Endothelial cell of umbilical vein (primary cell): ENCODE data around the gene ALDH1L1. TPM values are rescaled to one million over a fixed set of nuclear protein-coding genes. Genes with fewer than 3 reads are reported as not detected.

Experiments used
- BruUV-seq: library from RNA; stranded (reverse); fragments of 400-500 nt; replicated peaks from 2 replicates; lab custom pipeline; 2021; lab: Mats Ljungman, UMichigan
- CTCF ChIA-PET: fragments of 300-600, 350-600 bp; sonication (Branson Sonifier 250); formaldehyde crosslinking; loops from one replicate; lab custom pipeline; 2021; ENCODE audit warnings: antibody characterized with exemption, inconsistent platforms; lab: Charles Lee
- POLR2A ChIA-PET: fragments of 300-600, 350-600 bp; sonication (Branson Sonifier 250); formaldehyde crosslinking; loops from one replicate; lab custom pipeline; 2021; ENCODE audit warnings: antibody characterized with exemption, inconsistent platforms; lab: Charles Lee
- DNase-seq: peaks from one replicate; pipeline ENCODE4 v3.0.0-alpha.2; 2011; ENCODE audit warnings: low read depth, low spot score
- FAIRE-seq: peaks from 2 replicates; lab custom pipeline; 2011; peaks lifted over from hg19 to GRCh38; lab: Jason Lieb, UNC
- H2AFZ ChIP-seq: 2 replicates; pipeline ENCODE4 v1.6.0; 2012; ENCODE audit warnings: low read depth, low read length, control low read depth, inconsistent platforms
- H3K27ac ChIP-seq: 2 replicates; pipeline ENCODE4 v1.5.1; 2011; ENCODE audit warnings: low read depth, mild to moderate bottlenecking, control low read depth, low read length, moderate library complexity; ENCODE audit not compliant: insufficient read depth
- H3K27me3 ChIP-seq, 2 experiments: 2 replicates each; pipeline versions ENCODE4 v1.6.0 to v1.6.1; 2011; ENCODE audit warnings: low read length in 2 of 2, mixed read lengths in 1 of 2; ENCODE audit not compliant: control insufficient read depth in 2 of 2, insufficient read depth in 2 of 2
- H3K36me3 ChIP-seq, 2 experiments: 2 replicates in 1 of 2; 3 replicates in 1 of 2; pipeline ENCODE4 v1.5.1; 2011; ENCODE audit warnings: low read length in 2 of 2, mild to moderate bottlenecking in 1 of 2, moderate library complexity in 1 of 2; ENCODE audit not compliant: control insufficient read depth in 2 of 2, insufficient read depth in 2 of 2; ENCODE audit errors: extremely low read depth in 1 of 2
- H3K4me1 ChIP-seq: 3 replicates; pipeline ENCODE4 v1.5.1; 2011; ENCODE audit warnings: mild to moderate bottlenecking, low read length; ENCODE audit not compliant: control insufficient read depth, insufficient read depth; ENCODE audit errors: extremely low read depth
- H3K4me2 ChIP-seq: 2 replicates; pipeline ENCODE4 v1.6.1; 2011; ENCODE audit warnings: low read length, control low read depth, mixed read lengths; ENCODE audit not compliant: insufficient read depth
- H3K4me3 ChIP-seq, 3 experiments: fragments of 200-600 bp in 1 of 3; sonication (generic), shearing (Covaris generic) in 1 of 3; replicated peaks in 1 of 3; 2 replicates each; pipeline ENCODE4 v1.5.1; 2011 to 2016; ENCODE audit warnings: control low read depth in 3 of 3, low read length in 3 of 3, mild to moderate bottlenecking in 2 of 3, inconsistent platforms in 1 of 3, low read depth in 1 of 3, moderate library complexity in 1 of 3; ENCODE audit not compliant: insufficient read depth in 1 of 3
- H3K79me2 ChIP-seq: 2 replicates; pipeline ENCODE4 v1.6.0; 2012; ENCODE audit warnings: low read length, inconsistent platforms; ENCODE audit not compliant: control insufficient read depth, insufficient read depth
- H3K9ac ChIP-seq: replicated peaks from 2 replicates; pipeline ENCODE3; 2011; ENCODE audit warnings: low read length, control low read depth; ENCODE audit not compliant: insufficient read depth; ENCODE audit errors: extremely low read depth
- H3K9me1 ChIP-seq: replicated peaks from 3 replicates; pipeline ENCODE4 v1.6.0; 2011; ENCODE audit warnings: mild to moderate bottlenecking, low read length; ENCODE audit not compliant: control insufficient read depth, insufficient read depth; ENCODE audit errors: extremely low read depth
- H3K9me3 ChIP-seq: replicated peaks from 2 replicates; pipeline ENCODE4 v1.5.1; 2012; ENCODE audit warnings: low read length, inconsistent platforms; ENCODE audit not compliant: control insufficient read depth, insufficient read depth
- H4K20me1 ChIP-seq: replicated peaks from 2 replicates; pipeline ENCODE3; 2011; ENCODE audit warnings: mild to moderate bottlenecking, low read length; ENCODE audit not compliant: control insufficient read depth, insufficient read depth; ENCODE audit errors: extremely low read depth
- CTCF ChIP-seq, 2 donors: IDR thresholded peaks; 1 replicate in 1 of 2; 2 replicates in 1 of 2; pipeline ENCODE4 v1.5.1; 2011; ENCODE audit warnings: low read length in 2 of 2, mild to moderate bottlenecking in 2 of 2, moderate library complexity in 2 of 2, control low read depth in 1 of 2, inconsistent platforms in 1 of 2, low read depth in 1 of 2; ENCODE audit not compliant: insufficient read depth in 1 of 2; ENCODE audit errors: extremely low read depth in 1 of 2
- EZH2 ChIP-seq: IDR thresholded peaks from 2 replicates; pipeline ENCODE4 v1.6.1; 2012; ENCODE audit warnings: borderline replicate concordance, low read depth, mild to moderate bottlenecking, moderate library complexity, low read length, inconsistent platforms; ENCODE audit not compliant: severe bottlenecking
- FOS ChIP-seq: IDR thresholded peaks from 2 replicates; pipeline ENCODE4 v1.6.1; 2011; ENCODE audit warnings: mild to moderate bottlenecking, low read length, moderate library complexity, borderline replicate concordance; ENCODE audit not compliant: insufficient read depth
- GATA2 ChIP-seq: IDR thresholded peaks from 2 replicates; pipeline ENCODE4 v1.7.0; 2011; ENCODE audit warnings: low read depth, mild to moderate bottlenecking, moderate library complexity, mixed read lengths, low read length; ENCODE audit not compliant: insufficient read length, insufficient read depth
- JUN ChIP-seq: IDR thresholded peaks from 2 replicates; pipeline ENCODE4 v1.6.1; 2011; ENCODE audit warnings: borderline replicate concordance, low read depth; ENCODE audit not compliant: insufficient read length, insufficient read depth
- MAX ChIP-seq: IDR thresholded peaks from 2 replicates; pipeline ENCODE4 v1.6.1; 2011; ENCODE audit not compliant: insufficient read depth, insufficient read length
- MYC ChIP-seq: IDR thresholded peaks from one replicate; pipeline ENCODE4 v1.6.1; 2011; ENCODE audit warnings: mild to moderate bottlenecking, low read depth, low read length
- POLR2A ChIP-seq: IDR thresholded peaks from 2 replicates; pipeline ENCODE4 v1.6.1; 2012; ENCODE audit warnings: low read depth, mild to moderate bottlenecking, control low read depth, low read length
- POLR2AphosphoS5 ChIP-seq: IDR thresholded peaks from 2 replicates; pipeline ENCODE4 v1.6.1; 2012; ENCODE audit warnings: low read depth, mild to moderate bottlenecking, control low read depth, low read length, moderate library complexity; ENCODE audit not compliant: insufficient read depth
- dilution Hi-C: fragments of 300-500 bp; cut with MboI; formaldehyde crosslinking; loops from one replicate; pipeline ENCODE4 v1.15.0; 2019; ENCODE audit warnings: low sequenced_read_pairs; ENCODE audit not compliant: extremely low pct_ligation_motif_present
- intact Hi-C: fragments of 100-400 bp; cut with micrococcal nuclease; formaldehyde crosslinking; loops from one replicate; pipeline ENCODE4 v1.10.0; 2022
- polyA plus RNA-seq, 4 experiments: library from polyadenylated mRNA; depleted of rRNA in 3 of 4; stranded (reverse) in 3 of 4; unstranded in 1 of 4; fragments of >200 nt; gene quantifications; 2 replicates each; pipeline versions ENCODE4 v1.2.1 to v1.2.3, GENCODE V29; 2011 to 2012; ENCODE audit warnings: missing spikeins in 1 of 4
- total RNA-seq: library from RNA; stranded (reverse); gene quantifications from 2 replicates; pipeline ENCODE4 v1.2.3, GENCODE V29; 2021

The ALDH1L1 gene
- total and polyA plus RNA-seq, 2 donors (not counting 3 experiments of a cell fraction or from before 2014, with no cell fraction given), result not detected

GRCh38 chr3:126153695-126154360 is 26.6 kb downstream of the ALDH1L1 start:
- CTCF ChIA-PET, result no interaction called here
- Histone ChIP-seq H2AFZ (no peak overlapping the region), H3K27ac (no peak overlapping the region), H4K20me1 (no peaks in the 10 kb centered on the region), H3K4me3 (no peak overlapping the region), H3K79me2 (no peaks in the 10 kb centered on the region), H3K36me3 (no peaks in the 10 kb centered on the region), H3K9me1 (no peaks in the 10 kb centered on the region), H3K9ac (no peak overlapping the region), H3K4me1 (no peaks in the 10 kb centered on the region), H3K4me2 (no peak overlapping the region), H3K27me3 (no peaks in the 10 kb centered on the region), H3K9me3 (no peaks in the 10 kb centered on the region)
- dilution Hi-C loops, result no loop called here
- intact Hi-C loops, result no loop called here
- no TSS peak for BruUV-seq
- no peak for FAIRE-seq
- POLR2A ChIA-PET, result no interaction called here
- TF ChIP-seq FOS, result no peak
- no peak for TF ChIP-seq EZH2
- no peak for TF ChIP-seq CTCF (IDR thresholded peaks at IDR 0.05; ENCODE audit: extremely low read depth in 1 of 2, insufficient read depth in 1 of 2, low read depth in 1 of 2, low read length in 2 of 2)
- TF ChIP-seq POLR2AphosphoS5, result no peak
- TF ChIP-seq JUN, result no peak
- no peak for TF ChIP-seq GATA2
- no peak for TF ChIP-seq POLR2A
- no peak for TF ChIP-seq MAX
- TF ChIP-seq MYC, result no peak
- no peak for DNase-seq
